Kidney (tissue), 14 donors: Measurements from ENCODE around the gene NPAS3. TPM values are rescaled to one million over a fixed set of nuclear protein-coding genes. Genes with fewer than 3 reads are reported as not detected.

Source experiments
- DNase-seq, 5 donors: peaks; one replicate each; pipeline ENCODE4 v3.0.0-alpha.2; 2013 to 2020
- FAIRE-seq: peaks from 2 replicates; lab custom pipeline; 2012; peaks lifted over from hg19 to GRCh38; lab: Jason Lieb, UNC
- H3K27ac ChIP-seq, 2 donors: one replicate each; pipeline ENCODE4 v1.7.0; 2013; ENCODE audit warnings: low read depth in 2 of 2, low read length in 2 of 2, inconsistent platforms in 1 of 2
- H3K27me3 ChIP-seq: one replicate; pipeline ENCODE4 v1.7.1; 2013; ENCODE audit warnings: low read length, inconsistent platforms; ENCODE audit not compliant: control insufficient read depth, insufficient read depth
- H3K36me3 ChIP-seq, 3 donors: one replicate each; pipeline versions ENCODE4 v1.7.0 to v1.7.1; 2013; ENCODE audit warnings: low read length in 3 of 3, control low read depth in 1 of 3, inconsistent platforms in 1 of 3; ENCODE audit not compliant: insufficient read depth in 3 of 3, control insufficient read depth in 2 of 3
- H3K4me1 ChIP-seq, 3 donors: one replicate each; pipeline versions ENCODE4 v1.7.0 to v1.7.1; 2013; ENCODE audit warnings: low read length in 3 of 3, inconsistent platforms in 1 of 3, low read depth in 1 of 3; ENCODE audit not compliant: control insufficient read depth in 2 of 3, insufficient read depth in 2 of 3
- H3K4me3 ChIP-seq, 3 donors: one replicate each; pipeline versions ENCODE4 v1.7.0 to v1.8.1; 2013; ENCODE audit warnings: low read length in 3 of 3, control low read depth in 1 of 3, inconsistent platforms in 1 of 3
- H3K9ac ChIP-seq, 3 donors: one replicate each; pipeline versions ENCODE4 v1.7.0 to v1.7.1; 2013; ENCODE audit warnings: low read length in 3 of 3, control low read depth in 1 of 3, inconsistent platforms in 1 of 3
- H3K9me3 ChIP-seq, 3 donors: one replicate each; pipeline versions ENCODE4 v1.7.0 to v1.7.1; 2013; ENCODE audit warnings: low read length in 3 of 3, control low read depth in 1 of 3, inconsistent platforms in 1 of 3; ENCODE audit not compliant: control insufficient read depth in 2 of 3, insufficient read depth in 1 of 3
- CTCF ChIP-seq: IDR thresholded peaks from 3 replicates; pipeline ENCODE4 v1.5.1; 2012; ENCODE audit warnings: mild to moderate bottlenecking, moderate library complexity, borderline replicate concordance; ENCODE audit not compliant: insufficient read depth; ENCODE audit errors: extremely low read depth
- intact Hi-C: fragments of 100-400 bp; cut with DNase I; formaldehyde crosslinking; loops from one replicate; pipeline ENCODE4 v1.11.1; 2022
- polyA plus RNA-seq: library from polyadenylated mRNA; stranded (reverse); fragments of 350-450 nt; fragmentation: Illumina TruSeq; extraction: RNeasy Lipid Tissue Mini Kit (QIAGEN cat#74804); gene quantifications from one replicate; pipeline ENCODE4 v1.2.3, GENCODE V29; 2014; ENCODE audit warnings: low read depth, low replicate concordance; ENCODE audit not compliant: insufficient read depth
- total RNA-seq: library from RNA; stranded (reverse); fragmentation: NEBNext Ultra II Directional; extraction: Animal tissue kit (Norgen Biotek cat#: 25700); gene quantifications from one replicate; pipeline ENCODE4 v1.2.1, GENCODE V29; 2021
- donor health status: control.
- donor health status: control.
- donor health status: control.
- donor health status: control.
- donor health status: control.
- donor health status: DM: yes; HTN: yes; CAD: no.
- donor health status: Normal renal cell carcinoma (clear cell type).

The NPAS3 gene
- total and polyA plus RNA-seq, 2 donors from 2014 or later: 0.82 to 5.0 TPM

GRCh38 chr14:33323979-33324378, 385.3 kb downstream of the NPAS3 start:
- intact Hi-C loops: no loop called here
- Histone ChIP-seq H3K27me3 (no peaks in the 10 kb centered on the region), H3K36me3 (no peaks in the 10 kb centered on the region), H3K27ac (no peak overlapping the region), H3K9ac (no peak overlapping the region), H3K9me3 (no peaks in the 10 kb centered on the region), H3K4me1 (no peaks in the 10 kb centered on the region), H3K4me3 (no peak overlapping the region)
- FAIRE-seq: no peak
- no peak for TF ChIP-seq CTCF
- no peak for DNase-seq

- intact Hi-C loops: no loop called here
- DNase-seq (no peak), FAIRE-seq (no peak)
- H3K9ac ChIP-seq: no peak overlapping the region
- H3K9me3 ChIP-seq: peaks cover 0 to 10% (median 0%) of the 10 kb centered on the region in 3 donors
- H3K4me3 ChIP-seq: no peak overlapping the region
- no peaks in the 10 kb centered on the region for H3K4me1 ChIP-seq
- no peak overlapping the region for H3K27ac ChIP-seq
- H3K27me3 ChIP-seq: no peaks in the 10 kb centered on the region
- H3K36me3 ChIP-seq: no peaks in the 10 kb centered on the region
- TF ChIP-seq CTCF: no peak
Measured at GRCh38 chr14:33331176-33331949, 392.7 kb downstream of the NPAS3 start.

GRCh38 chr14:33332497-33332896, 393.8 kb downstream of the NPAS3 start:
- intact Hi-C loops: no loop called here
- DNase-seq: no peak
- Histone ChIP-seq H3K27me3 (no peaks in the 10 kb centered on the region), H3K36me3 (no peaks in the 10 kb centered on the region), H3K4me3 (no peak overlapping the region), H3K27ac (no peak overlapping the region), H3K9me3 (peaks cover 0 to 19% (median 0%) of the 10 kb centered on the region in 3 donors), H3K9ac (no peak overlapping the region), H3K4me1 (no peaks in the 10 kb centered on the region)
- FAIRE-seq: no peak
- TF ChIP-seq CTCF: no peak

GRCh38 chr14:33335366-33335765, 396.7 kb downstream of the NPAS3 start:
- no peak for FAIRE-seq
- H3K27me3 ChIP-seq: no peaks in the 10 kb centered on the region
- TF ChIP-seq CTCF: no peak
- H3K9me3 ChIP-seq: peaks cover 0 to 19% (median 0%) of the 10 kb centered on the region in 3 donors
- no peaks in the 10 kb centered on the region for H3K4me1 ChIP-seq
- no peak for DNase-seq
- intact Hi-C loops: no loop called here
- H3K9ac ChIP-seq: no peak overlapping the region
- no peak overlapping the region for H3K27ac ChIP-seq
- H3K4me3 ChIP-seq: no peak overlapping the region
- no peaks in the 10 kb centered on the region for H3K36me3 ChIP-seq
